ENCODE results near the gene FLT3LG. TPM values are rescaled to one million over a fixed set of nuclear protein-coding genes. Genes with fewer than 3 reads are reported as not detected.

FLT3LG gene, protein sequence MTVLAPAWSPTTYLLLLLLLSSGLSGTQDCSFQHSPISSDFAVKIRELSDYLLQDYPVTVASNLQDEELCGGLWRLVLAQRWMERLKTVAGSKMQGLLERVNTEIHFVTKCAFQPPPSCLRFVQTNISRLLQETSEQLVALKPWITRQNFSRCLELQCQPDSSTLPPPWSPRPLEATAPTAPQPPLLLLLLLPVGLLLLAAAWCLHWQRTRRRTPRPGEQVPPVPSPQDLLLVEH
- 12.1 and 12.7 TPM in 2 replicates for total RNA-seq

DNA sequence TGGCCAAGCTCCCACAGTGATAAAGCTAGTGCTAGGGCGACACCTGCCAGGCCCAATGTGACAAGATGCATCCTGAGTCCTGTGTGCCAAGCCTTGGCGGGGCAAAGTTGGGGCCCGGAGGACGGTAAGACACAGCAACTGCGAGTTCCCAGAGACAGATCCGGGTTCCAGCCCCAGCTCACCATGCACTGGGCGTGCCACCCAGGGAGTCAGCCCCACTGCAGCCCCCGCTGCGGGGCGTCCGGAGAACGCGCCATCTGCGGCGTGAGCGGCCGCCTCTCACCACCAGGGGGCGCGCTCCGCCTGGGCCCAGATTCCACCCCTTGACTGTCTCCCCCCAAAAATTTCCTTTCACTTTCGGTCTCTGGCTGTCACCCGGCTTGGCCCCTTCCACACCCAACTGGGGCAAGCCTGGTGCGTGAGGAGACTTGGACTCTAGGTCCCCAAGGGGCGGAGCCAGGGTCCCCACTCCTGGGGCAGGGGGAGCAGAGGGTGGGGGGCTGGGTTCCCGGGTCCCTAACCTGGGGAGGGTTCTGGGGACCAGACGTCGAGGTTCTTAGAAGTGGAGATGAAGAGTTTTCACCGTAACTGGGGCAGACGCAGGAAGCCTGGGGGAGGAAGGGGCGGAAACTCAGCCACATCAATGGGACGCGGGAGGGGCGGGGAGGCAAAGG lies at the start of gene FLT3LG:
FLT3LG (plus strand) TSS at position 348 of the 674 bp plus-strand sequence. CDS start 425 bp downstream, outside the sequence.

DNA sequence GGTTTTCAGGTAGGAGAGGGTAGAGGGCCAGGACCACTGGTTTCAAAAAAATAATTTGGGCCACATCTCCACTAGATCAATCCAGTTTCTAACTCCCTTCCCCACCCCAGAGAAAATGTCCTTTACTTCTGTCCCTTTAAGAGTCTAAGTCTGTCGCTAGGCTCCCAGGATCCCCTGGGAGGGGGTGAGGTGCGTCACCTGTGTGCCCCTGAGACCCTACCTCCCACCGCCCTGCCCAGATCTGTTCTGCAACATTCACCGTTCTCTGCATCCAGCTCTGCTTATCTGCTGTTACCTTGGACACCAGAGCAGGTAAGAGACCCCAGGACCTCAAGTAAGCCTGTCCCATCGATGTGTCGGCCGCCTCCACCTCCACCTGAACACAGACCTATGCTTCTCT lies 48.8 kb upstream of the FLT3LG start, which contains the start of gene GFY:
GFY (plus strand) TSS at position 211 of the 400 bp plus-strand sequence. CDS start 1,043 bp downstream, outside the sequence.

DNA sequence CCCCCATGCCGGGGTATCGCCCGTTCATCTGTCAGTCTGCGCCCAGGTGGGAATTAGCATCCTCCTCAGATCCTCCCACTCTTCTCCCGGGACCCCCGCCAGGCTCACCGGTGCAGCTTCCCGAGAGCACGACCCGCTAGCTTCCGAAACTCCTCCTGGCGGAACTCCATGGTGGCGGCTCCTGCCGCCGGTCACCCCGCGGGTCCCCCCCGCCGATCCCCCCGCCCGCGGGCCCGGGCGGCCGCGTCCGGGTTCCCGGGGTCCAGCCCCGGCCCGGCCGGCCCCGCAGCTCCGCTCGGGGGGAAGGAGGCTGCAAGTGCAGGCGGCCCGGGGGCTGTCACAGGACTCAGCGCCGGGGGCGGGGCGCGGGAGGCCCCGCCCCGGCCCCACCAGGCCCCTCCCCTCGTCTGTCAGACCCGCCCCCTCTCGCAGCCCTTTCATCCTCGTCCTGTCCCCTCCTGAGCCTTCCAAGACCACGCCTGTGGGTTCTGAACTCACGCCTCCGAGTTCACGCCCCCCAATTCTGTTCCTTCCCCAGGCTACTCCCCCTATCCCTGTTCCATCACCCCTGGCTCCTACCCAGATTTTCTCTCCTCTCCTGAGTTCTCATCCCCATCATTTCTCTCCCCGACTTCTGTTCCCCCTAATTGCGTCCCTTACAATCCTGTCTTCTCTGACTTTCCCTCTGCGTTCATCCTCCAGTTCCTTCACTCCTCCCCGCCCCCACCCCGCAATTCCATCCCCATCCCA lies 32.6 kb upstream of the FLT3LG start, which contains the start of gene SLC17A7:
SLC17A7 (minus strand) TSS at position 318 of the 750 bp plus-strand sequence; CDS start at position 170, 148 bp downstream.

DNA sequence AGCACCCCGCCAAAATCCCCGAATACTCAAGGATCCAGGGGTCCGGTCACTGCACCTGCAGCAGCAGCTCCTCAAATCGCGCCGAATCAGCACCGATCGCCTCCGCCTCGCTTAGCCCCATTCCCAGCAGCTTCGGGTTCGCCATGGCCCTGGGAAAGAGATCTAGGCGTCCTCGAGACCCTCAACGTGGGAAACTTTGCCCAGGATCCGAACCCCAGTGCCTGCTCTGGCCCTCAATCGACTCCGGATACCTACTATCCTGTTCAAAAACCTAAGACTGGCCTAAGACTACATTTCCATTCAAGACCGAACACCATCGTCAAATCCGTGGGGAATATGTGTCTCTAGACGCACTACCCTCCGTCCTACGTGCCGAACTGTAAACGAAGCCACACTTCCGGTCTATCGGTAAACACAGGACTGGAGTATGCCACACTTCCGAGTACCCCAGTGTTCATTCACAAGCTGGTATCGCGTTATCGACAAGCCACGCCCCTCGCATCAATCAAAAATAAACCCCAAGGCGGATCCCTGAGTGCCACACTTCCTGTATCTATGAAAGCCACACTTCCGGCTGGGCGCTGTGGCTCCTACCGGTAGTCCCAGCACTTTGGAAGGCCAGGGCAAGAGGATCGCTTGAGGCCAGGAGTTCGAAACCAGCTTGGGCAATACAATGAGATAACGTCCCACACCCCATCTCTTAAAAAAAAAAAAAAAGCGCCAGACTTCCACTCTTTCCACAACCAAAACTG lies 22.4 kb upstream of the FLT3LG start, which contains the start of gene PIH1D1:
PIH1D1 (minus strand) TSS at position 385 of the 752 bp plus-strand sequence; CDS start at position 145, 240 bp downstream.

DNA sequence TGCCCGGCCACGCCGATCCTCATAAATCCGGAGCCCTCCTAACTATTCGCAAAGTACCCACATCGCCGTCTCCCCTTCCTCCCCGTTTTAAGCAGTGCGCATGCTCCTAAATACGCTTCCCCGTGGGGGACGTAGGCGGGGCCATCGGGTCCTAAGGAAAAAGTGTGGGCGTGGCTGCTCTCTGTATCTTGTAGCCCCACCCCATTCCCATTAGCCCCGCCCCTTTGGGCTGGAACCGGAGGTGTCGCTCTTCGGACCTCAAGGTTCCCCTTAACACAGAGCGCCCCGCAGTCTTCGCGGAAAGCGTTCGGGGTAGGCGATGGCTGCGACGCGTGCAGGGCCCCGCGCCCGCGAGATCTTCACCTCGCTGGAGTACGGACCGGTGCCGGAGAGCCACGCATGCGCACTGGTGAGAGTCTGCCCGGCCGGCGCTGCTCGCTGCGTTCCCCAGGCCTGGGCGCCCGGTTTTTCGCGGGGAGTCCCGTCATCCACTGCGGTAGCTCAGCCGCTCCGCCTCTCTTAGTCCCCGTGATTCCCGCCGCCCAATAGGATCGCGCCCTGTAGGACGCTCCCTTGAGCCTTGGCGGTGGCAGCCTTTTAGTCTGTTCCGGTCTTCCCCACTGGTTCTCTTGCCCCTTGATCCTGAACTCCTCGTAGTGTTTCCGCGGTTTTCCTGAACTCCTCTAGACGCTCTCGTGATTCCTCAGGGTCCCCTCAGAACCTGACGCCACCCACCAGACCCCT lies 20.8 kb upstream of the FLT3LG start, which contains the start of gene ALDH16A1:
ALDH16A1 (plus strand) TSS at position 213 of the 744 bp plus-strand sequence; CDS start at position 320, 107 bp downstream.

DNA sequence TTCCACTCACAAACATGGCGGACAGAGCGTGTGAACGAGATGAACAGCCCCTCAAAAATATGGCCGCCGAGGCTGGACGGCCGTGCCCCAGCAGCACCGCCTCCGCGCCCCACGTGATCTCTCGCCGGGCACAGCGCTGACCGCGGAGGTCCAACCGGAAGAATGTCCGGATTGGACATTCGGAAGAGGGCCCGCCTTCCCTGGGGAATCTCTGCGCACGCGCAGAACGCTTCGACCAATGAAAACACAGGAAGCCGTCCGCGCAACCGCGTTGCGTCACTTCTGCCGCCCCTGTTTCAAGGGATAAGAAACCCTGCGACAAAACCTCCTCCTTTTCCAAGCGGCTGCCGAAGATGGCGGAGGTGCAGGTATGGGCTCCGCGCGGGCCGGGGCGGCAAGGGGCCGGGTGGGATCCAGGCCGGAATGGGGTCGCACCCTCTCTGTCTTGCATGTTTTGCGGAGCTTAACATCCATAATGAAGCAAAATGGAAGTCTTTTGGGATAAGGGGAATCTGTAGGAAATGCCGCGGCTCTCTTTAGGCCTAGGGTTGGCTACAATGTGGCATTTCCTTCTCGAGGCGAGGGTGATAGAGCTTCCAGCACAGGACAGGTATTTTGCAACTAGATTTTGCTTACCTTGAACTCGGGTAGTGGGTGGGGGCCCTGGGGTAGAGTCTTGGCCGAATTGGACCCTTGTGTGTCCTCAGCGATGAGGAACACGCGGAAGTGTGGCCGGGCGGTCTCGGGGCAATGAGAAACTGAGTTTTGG lies 13.4 kb downstream of the FLT3LG start, which contains the start of gene RPL13A:
RPL13A (plus strand) TSS at position 332 of the 769 bp plus-strand sequence; CDS start at position 354, 22 bp downstream.

Small RNA genes within 50 kb of the gene (small RNA-seq; reads per million reads assigned to genes)
- not detected for gene COX6CP7
- 3.7 reads per million, percentile 70 among the genes with 10 or more reads in this experiment for gene MIR150
- not detected for gene SNORD32A
- not detected for gene SNORD33
- gene SNORD34: not detected
- gene SNORD35A: not detected
- gene SNORD35B: not detected

Other genes with a start within 250 kb of the FLT3LG start
- gene SLC6A16, start 149.0 kb upstream of the FLT3LG start, total RNA-seq: 0.12 and 0.16 TPM in 2 replicates
- gene CD37, start 138.8 kb upstream of the FLT3LG start, total RNA-seq: not detected in 2 replicates
- gene TEAD2, start 111.8 kb upstream of the FLT3LG start, total RNA-seq: 36.8 and 42.8 TPM in 2 replicates
- 0.49 TPM in 1 of 2 replicates, not detected in the other for gene DKKL1, start 110.3 kb upstream of the FLT3LG start, total RNA-seq
- not detected in 2 replicates for gene KASH5, start 86.0 kb upstream of the FLT3LG start, total RNA-seq
- not detected in 2 replicates for gene PTH2, start 50.8 kb upstream of the FLT3LG start, total RNA-seq
- not detected in 2 replicates for gene GFY, start 48.8 kb upstream of the FLT3LG start, total RNA-seq
- gene SLC17A7, start 32.7 kb upstream of the FLT3LG start, total RNA-seq: 0.16 and 0.36 TPM in 2 replicates
- gene PIH1D1, start 22.4 kb upstream of the FLT3LG start, total RNA-seq: 65.1 and 68.2 TPM in 2 replicates
- 36.0 and 39.0 TPM in 2 replicates for gene ALDH16A1, start 21.0 kb upstream of the FLT3LG start, total RNA-seq
- gene RPL13A, start 13.4 kb downstream of the FLT3LG start, total RNA-seq: 1,679 and 1,804 TPM in 2 replicates
- 1,616 and 1,768 TPM in 2 replicates for gene RPS11, start 22.2 kb downstream of the FLT3LG start, total RNA-seq
- gene FCGRT, start 38.4 kb downstream of the FLT3LG start, total RNA-seq: 76.9 and 77.5 TPM in 2 replicates
- gene RCN3, start 53.8 kb downstream of the FLT3LG start, total RNA-seq: 155 and 167 TPM in 2 replicates
- gene NOSIP, start 106.3 kb downstream of the FLT3LG start, total RNA-seq: 46.8 and 50.1 TPM in 2 replicates
- 2.2 TPM in 1 of 2 replicates, not detected in the other for gene PRRG2, start 107.1 kb downstream of the FLT3LG start, total RNA-seq
- gene PRR12, start 117.0 kb downstream of the FLT3LG start, total RNA-seq: 3.9 and 4.4 TPM in 2 replicates
- 36.7 and 55.3 TPM in 2 replicates for gene RRAS, start 165.9 kb downstream of the FLT3LG start, total RNA-seq
- 21.7 and 23.8 TPM in 2 replicates for gene SCAF1, start 168.0 kb downstream of the FLT3LG start, total RNA-seq
- 32.3 and 32.8 TPM in 2 replicates for gene IRF3, start 191.6 kb downstream of the FLT3LG start, total RNA-seq
- 2.9 and 8.1 TPM in 2 replicates for gene BCL2L12, start 191.7 kb downstream of the FLT3LG start, total RNA-seq
- gene PRMT1, start 203.1 kb downstream of the FLT3LG start, total RNA-seq: 186 and 192 TPM in 2 replicates
- 0.36 and 1.1 TPM in 2 replicates for gene ADM5, start 215.4 kb downstream of the FLT3LG start, total RNA-seq
- 18.2 and 20.4 TPM in 2 replicates for gene CPT1C, start 216.9 kb downstream of the FLT3LG start, total RNA-seq

Measured in hair follicle dermal papilla cell (primary cell).